AG09309 (cell line): ENCODE measurements around the gene FMOD.
A peak's percentile ranks its signal among the peaks of the same experiment; 100 is the strongest.

Source experiments
- DNase-seq: peaks from one replicate; pipeline ENCODE4 v3.0.0-alpha.2; 2010; ENCODE audit warnings: low read depth
- H3K4me3 ChIP-seq: 2 replicates; pipeline ENCODE4 v1.5.1; 2011; ENCODE audit warnings: mild to moderate bottlenecking, low read depth, low read length, moderate library complexity; ENCODE audit not compliant: control insufficient read depth
- TF ChIP-seq, protein P1 (sequence below): IDR thresholded peaks from 2 replicates; pipeline ENCODE4 v1.5.1; 2011; ENCODE audit warnings: mild to moderate bottlenecking, low read depth, low read length, inconsistent platforms; ENCODE audit not compliant: insufficient read depth, control insufficient read depth; ENCODE audit errors: missing control alignments

Gene FMOD

DNA sequence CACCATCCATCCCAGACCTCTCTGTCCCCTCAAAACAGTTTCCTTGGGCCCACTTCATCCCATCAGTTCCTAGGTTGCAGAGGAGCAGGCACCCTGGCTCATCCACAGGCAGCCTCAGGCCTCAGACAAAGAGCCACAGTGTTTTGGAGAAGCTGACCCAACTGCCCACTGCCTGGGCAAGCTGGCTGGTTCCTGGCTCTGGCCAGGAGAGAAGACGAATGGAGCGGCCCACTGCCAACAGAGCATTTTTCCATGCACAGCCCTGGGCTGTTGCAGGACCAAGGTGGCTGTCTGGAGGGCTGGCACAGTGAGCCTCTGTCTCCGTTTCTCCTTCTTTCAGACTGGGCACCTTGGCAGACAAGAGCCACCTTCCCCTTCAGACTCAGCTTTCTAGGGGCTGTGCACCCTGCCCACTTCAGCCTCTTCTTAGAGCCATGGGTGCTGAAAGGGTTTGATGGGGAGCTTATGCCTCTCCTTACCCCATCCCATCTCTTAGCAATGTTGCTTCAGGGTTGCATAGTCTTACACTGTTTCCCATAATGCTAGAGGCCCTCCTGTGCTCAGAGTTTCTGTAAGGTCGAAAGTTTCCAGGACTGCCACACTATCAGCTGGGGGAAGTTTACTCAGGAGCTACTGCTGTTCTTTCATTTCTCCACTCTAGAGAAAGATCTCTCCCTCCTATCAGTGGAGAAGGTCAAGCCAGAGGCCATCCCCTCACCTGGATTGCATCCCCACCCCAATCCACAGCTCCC lies 973 bp downstream of the FMOD start:
- TF ChIP-seq, protein P1, sequence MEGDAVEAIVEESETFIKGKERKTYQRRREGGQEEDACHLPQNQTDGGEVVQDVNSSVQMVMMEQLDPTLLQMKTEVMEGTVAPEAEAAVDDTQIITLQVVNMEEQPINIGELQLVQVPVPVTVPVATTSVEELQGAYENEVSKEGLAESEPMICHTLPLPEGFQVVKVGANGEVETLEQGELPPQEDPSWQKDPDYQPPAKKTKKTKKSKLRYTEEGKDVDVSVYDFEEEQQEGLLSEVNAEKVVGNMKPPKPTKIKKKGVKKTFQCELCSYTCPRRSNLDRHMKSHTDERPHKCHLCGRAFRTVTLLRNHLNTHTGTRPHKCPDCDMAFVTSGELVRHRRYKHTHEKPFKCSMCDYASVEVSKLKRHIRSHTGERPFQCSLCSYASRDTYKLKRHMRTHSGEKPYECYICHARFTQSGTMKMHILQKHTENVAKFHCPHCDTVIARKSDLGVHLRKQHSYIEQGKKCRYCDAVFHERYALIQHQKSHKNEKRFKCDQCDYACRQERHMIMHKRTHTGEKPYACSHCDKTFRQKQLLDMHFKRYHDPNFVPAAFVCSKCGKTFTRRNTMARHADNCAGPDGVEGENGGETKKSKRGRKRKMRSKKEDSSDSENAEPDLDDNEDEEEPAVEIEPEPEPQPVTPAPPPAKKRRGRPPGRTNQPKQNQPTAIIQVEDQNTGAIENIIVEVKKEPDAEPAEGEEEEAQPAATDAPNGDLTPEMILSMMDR: no peak
- no peak for DNase-seq
- no peak overlapping the region for H3K4me3 ChIP-seq

DNA sequence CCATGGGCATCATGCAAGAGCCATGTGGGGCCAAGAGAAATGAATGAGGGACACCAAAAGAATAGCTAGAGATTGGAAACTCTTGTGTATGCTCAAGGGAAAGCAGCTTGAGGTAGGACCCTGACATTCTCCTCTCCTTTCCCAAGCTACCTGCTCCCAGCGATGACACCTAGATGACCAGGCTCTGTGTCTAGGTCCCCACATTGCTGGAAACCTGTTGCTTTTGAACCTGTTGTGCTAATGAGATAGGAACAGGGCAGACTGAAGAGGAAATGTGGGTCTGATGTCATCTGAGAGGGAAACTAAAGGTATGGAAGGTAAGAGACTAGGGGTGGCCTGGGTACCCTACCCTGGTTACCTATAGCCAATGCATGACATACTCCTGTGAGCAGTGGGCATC lies 1.8 kb downstream of the FMOD start:
- no peak overlapping the region for H3K4me3 ChIP-seq
- DNase-seq: no peak
- TF ChIP-seq, protein P1: no peak

DNA sequence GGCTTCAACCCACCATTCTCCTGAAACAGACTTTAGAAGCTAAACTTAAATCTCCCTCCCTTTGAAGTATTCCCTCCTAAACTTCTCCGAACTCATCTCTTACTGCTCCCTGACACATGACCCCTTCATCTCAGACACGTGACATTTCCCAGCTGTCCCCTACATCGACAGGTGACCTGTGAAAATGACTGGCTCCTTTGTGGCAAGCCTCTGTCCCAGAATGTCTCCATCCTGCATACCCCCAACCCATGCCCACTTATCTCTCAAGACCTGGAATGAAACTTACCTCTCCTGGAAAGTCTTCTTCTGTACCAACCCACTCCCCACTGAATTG lies 4.2 kb downstream of the FMOD start:
- no peak overlapping the region for H3K4me3 ChIP-seq
- TF ChIP-seq, protein P1: no peak
- no peak for DNase-seq

DNA sequence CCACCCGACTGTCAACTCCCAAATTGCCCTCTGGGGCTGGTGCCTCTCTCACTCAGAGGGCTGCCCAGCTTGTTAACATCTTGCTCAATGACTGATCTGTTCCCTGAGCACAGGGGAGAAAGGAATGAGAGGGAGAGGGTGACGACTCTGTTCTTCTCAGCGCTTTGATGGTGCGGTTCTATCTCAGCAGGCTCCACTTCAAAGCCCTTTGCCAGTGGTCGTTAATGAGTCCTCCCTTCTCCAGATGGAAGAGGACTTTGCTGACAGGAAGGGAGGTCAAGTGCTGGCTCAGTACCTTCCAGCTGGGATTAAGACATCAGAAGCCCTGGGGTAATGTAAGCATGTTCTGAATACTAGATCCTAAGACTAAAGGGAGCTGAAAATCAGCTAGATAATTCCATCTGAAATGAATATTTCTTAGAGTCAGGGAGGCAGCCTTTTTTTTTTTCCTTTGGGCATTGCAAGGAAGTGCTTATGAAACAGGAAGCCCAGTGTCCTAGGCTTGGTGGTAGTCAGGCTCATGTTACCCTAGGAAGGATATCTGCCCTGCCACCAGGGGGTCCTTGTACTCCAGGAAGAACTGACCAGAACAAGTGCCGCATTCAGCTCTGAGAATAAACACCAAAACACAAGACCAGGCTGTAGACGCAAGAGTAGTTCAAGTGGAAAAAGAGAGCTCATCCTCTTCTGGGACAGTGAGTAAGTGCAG lies 4.7 kb downstream of the FMOD start:
- DNase-seq: no peak
- TF ChIP-seq, protein P1: peak; percentile 9
- H3K4me3 ChIP-seq: no peak overlapping the region

DNA sequence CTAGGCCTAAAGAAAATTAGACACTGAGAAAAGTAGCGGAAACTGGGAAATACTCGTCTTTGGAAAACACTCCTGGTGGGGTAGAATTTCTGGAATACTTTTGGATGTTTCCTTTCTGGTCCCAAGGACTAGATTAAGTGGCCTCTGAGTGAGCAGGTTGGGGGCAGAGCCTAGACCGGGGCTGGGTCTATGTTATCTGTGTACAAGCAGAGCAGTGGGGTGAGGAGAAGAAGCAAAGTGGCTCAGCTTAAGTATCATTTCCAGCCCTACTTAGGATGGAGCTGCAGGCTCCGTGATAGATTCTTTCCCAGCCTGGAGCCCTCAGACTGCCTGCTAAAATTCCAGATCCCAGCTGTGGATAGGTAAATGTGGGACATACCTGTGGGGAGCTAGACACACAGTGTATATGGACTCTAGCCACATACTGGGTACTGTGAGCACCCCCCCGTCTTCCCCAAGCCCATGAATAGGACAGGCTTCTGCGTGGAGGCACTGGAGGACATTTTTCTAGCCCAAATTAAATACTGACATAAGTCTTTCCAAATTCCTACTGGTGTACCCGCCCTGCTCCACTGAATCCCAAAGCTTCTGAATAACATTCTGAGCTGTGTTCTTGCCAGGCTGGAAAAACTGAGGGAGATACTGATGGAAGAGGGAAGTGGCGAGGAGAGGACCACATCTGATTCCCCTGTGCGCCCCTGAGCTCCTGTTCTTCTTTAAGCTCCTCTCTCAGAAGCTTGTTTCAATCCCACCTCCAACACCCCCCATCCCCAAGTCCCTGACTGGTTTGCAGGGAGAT lies 6.8 kb downstream of the FMOD start:
- no peak for DNase-seq
- TF ChIP-seq, protein P1: no peak
- H3K4me3 ChIP-seq: no peak overlapping the region

DNA sequence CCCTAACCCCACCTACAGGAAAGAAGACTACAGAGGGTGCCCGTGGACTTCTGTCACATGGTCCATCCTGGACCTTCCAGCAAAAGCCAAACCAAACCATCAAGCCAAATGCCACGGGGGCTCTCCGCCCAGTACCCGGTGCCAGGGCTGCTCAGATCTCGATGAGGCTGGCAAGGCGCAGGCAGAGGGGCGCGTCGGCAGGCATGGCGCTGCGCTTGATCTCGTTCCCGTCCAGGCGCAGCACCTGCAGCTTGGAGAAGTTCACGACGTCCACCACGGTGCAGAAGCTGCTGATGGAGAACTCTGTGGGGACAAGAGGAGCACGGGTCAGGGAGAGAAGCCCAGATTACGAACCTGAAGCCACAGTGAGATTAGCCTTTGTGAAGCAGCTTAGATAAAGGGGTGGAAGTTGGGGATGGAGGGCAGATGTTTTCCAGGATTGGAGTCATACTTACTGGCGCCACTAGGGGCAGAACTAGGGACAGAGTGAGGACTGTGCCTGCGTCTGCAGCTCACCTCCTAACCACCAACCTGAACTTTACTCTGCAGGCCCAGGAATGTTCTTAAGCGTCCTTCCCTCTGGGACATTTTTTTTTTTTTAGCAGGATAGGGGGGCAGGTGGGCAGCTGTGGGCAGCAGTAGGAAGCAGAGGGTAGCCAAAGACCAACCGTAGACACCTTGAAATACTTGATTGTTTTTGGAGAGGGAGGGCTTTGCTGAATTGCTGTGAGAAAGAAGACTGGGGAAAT lies 8.6 kb downstream of the FMOD start:
- TF ChIP-seq, protein P1: peak; percentile 80
- H3K4me3 ChIP-seq: no peak overlapping the region
- DNase-seq: no peak
